GM12872 (cell line): ENCODE data around the gene AK1.

ENCODE experiments used
- TF ChIP-seq, protein P1 (sequence below): IDR thresholded peaks from 3 replicates; pipeline ENCODE4 v1.5.1; 2011; ENCODE audit warnings: low read depth, mild to moderate bottlenecking, low read length, moderate library complexity; ENCODE audit not compliant: insufficient read depth

Gene AK1

DNA sequence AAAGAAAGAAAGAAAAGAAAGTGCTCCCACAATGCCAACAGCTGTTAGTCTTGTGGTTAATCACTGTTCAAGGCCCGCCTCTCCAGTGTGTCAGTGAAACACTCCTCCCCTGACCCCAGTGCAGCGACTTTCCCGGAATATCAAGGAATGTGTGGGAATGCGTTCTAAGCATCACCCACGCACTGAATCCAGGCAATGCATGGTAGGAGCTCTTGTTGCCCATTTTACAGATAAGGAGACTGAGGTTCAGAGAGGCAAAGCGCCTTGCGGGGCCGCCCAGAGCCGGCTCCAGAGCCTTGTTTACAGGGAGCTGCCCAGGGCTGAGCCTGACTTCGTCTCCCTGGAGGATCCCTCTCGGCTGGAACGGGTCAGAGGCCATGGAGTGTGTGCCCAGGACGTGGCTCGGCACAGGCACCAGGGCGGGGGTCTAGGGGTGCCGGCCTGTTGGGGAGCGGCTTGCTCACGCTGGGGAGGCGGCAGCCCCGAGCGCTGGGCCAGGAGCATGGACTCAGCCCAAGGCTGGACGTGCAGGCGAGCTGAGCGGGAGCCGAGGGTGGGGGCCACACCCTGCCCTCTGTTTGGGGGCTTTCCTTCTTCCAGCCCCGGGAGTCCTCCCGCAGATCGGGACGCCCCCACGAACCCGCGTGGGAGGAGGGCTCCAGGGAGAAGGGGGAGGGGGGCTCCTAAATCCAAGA is 21.1 kb upstream of the AK1 start:
- TF ChIP-seq, protein P1, sequence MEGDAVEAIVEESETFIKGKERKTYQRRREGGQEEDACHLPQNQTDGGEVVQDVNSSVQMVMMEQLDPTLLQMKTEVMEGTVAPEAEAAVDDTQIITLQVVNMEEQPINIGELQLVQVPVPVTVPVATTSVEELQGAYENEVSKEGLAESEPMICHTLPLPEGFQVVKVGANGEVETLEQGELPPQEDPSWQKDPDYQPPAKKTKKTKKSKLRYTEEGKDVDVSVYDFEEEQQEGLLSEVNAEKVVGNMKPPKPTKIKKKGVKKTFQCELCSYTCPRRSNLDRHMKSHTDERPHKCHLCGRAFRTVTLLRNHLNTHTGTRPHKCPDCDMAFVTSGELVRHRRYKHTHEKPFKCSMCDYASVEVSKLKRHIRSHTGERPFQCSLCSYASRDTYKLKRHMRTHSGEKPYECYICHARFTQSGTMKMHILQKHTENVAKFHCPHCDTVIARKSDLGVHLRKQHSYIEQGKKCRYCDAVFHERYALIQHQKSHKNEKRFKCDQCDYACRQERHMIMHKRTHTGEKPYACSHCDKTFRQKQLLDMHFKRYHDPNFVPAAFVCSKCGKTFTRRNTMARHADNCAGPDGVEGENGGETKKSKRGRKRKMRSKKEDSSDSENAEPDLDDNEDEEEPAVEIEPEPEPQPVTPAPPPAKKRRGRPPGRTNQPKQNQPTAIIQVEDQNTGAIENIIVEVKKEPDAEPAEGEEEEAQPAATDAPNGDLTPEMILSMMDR: no peak

DNA sequence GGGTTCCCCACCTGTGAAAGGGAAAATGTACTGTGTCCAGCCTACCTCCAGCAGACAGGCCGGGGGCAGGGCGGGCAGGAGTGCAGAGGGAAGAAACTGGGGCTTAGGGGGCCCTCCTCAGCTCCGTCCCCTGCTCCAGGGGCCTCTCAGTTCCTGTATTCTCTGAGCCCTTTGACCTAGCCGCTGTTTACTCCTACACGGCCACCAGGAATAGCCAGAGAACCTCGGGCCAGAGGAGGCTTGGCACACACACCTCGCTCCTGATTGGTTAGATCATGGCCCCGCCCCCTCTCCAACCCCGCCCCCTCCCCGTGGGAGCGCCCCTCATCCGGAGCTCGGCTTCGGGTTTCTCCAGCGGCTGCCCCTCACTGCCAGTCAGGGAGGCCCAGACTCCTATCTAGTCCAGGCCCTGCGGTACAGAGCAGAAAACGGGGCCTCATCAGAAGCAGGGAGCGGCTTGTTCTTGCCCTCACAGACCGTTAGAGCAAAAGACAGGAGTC is 19.8 kb upstream of the AK1 start:
- TF ChIP-seq, protein P1: no peak

DNA sequence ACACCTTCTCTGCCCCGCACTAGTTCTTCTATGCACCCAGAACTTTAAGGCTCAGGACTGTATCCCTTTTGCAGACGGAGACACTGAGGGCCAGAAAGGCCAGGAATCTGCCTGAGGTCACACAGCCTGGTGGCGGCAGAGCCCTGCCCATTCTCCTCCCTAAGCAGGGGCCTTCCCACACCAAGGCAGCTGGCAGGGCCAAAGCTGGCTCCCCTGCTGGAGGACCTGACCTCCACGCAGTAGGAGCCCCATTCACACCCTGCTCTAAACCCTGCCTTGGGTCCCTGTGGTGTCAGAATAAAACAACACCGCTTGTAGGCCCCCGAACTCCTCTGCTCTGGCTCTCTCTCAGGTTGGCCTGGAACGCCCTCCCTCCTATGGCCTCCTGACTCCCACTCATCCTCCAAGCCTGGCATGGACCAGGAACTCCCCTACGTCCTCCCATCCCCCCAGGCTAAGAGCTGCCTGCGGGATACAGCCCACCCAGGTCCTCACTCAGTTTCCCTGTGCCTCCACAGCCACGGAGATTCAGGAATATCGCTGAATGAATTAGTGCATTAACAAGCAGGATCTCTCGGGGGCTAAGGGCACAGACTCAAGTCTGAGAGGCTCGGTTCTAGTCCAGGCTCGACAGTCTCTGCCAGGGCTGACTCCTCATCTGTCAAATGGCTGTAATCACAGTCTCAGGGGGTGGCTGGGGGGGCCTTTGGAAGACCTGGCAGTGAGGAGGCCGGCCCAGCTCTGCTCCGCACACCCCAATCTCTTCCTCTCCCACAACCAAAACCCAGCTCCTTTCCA is 19.1 kb upstream of the AK1 start:
- TF ChIP-seq, protein P1: no peak

DNA sequence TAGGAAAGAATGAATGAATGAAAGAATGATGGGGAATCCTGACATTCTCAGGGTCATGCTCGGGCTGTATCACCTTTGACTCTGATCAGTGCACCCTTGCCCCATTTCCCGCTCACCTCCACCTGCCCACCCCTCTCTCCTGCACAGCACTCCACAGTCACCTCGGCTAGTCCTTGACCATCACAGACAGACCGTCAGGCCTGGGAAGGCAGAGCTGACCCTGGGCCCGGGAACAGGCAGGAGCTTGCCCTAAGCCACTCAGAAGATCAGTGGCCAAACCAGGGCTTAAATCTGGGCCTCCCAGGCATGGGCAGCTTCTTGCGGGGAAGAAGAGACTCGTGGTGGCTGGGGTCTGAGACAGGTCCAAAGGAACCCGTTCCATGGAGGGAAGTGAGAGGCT is 18.3 kb upstream of the AK1 start:
- TF ChIP-seq, protein P1: no peak

DNA sequence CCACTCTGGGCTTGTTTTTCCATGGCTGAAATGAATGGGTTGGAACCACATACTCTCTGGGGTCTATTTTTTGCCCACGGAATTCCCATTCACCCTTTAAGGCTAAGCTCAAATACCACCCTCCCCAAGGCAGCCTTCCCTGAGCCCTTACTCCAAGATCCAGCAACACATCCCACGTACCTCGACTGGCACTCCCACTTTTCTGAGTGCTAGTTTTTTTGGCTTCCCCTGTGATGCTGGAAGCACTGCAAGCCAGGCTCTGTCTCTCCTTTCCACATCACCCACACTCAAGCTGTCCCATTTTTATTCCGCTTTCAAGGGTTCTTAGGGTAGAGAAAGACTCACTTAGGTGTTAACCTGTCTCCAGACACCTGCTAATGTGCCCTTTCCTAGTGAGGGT is 15.9 kb upstream of the AK1 start:
- TF ChIP-seq, protein P1: no peak

DNA sequence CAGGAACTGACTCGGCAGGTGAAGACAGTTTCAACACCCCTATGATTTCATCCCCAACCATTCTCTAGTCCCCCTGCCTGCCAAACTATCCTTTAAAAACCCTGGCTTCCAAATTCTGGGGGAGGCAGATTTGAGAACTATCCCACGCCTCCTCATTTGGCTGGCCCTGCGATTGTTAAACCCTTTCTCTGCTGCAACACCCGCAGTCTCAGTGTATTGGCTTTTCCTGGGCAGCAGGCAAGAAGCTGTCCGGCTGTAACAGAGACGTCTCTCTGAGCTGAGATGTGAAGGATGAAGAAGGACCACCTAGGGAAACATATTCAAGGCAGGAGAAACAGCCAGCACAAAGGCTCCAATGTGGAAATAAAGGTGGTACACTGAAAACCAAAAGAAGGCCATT is 15.4 kb upstream of the AK1 start:
- TF ChIP-seq, protein P1: no peak

DNA sequence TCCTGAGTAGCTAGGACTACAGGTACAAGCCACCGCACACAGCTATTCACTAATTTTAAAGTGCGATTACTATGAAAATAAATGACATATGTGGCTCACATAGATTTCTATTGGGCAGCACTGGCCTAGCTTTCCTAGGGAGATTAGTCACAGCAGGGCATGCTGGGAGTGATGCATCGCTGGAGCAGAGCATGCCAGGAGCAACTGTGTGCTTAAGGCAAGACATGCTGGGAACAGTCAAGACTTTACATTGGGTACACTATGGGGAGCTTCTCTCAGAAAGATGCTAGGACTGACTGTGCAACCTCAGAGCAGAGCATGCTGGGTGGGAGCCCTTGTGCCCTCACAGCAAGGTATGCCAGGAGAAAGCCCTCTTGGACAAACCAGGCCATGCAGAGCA is 12.6 kb upstream of the AK1 start:
- TF ChIP-seq, protein P1: no peak
